CD4-positive, alpha-beta T cell (primary cell): ENCODE results near the gene FCAMR. TPM values are rescaled to one million over a fixed set of nuclear protein-coding genes. Genes with fewer than 3 reads are reported as not detected.

ENCODE experiments used
- ATAC-seq: fragments of 200-7000 bp; cut with Tn5 transposase; one replicate; pipeline ENCODE4 v1.10.0; 2022; ENCODE audit warnings: mild to moderate bottlenecking; ENCODE audit not compliant: poor library complexity
- CTCF ChIA-PET: fragments of 350-600 bp; sonication (Branson Sonifier 250); formaldehyde crosslinking; loops from one replicate; lab custom pipeline; 2021; ENCODE audit warnings: antibody characterized with exemption, inconsistent platforms; lab: Charles Lee
- POLR2A ChIA-PET: fragments of 350-600 bp; sonication (Branson Sonifier 250); formaldehyde crosslinking; loops from one replicate; lab custom pipeline; 2021; ENCODE audit warnings: antibody characterized with exemption, inconsistent platforms; lab: Charles Lee
- DNase-seq, 14 experiments: peaks; one replicate each; pipeline ENCODE4 v3.0.0-alpha.2; 2013 to 2020; ENCODE audit warnings: mixed read lengths in 2 of 14
- H3K27ac ChIP-seq, 2 donors: one replicate each; pipeline versions ENCODE4 v1.5.1 to v1.7.0; 2013; ENCODE audit warnings: low read length in 2 of 2, low read depth in 1 of 2, mild to moderate bottlenecking in 1 of 2
- H3K27me3 ChIP-seq, 2 experiments: 1 replicate in 1 of 2; 2 replicates in 1 of 2; pipeline versions ENCODE4 v1.6.1 to v1.7.0; 2013; ENCODE audit warnings: low read length in 2 of 2, control low read depth in 1 of 2, mild to moderate bottlenecking in 1 of 2, moderate library complexity in 1 of 2; ENCODE audit not compliant: insufficient read depth in 2 of 2, control insufficient read depth in 1 of 2
- H3K36me3 ChIP-seq: one replicate; pipeline ENCODE4 v1.6.1; 2013; ENCODE audit warnings: low read length, control low read depth; ENCODE audit not compliant: insufficient read depth
- H3K4me1 ChIP-seq: one replicate; pipeline ENCODE4 v1.6.1; 2013; ENCODE audit warnings: low read length, control low read depth; ENCODE audit not compliant: insufficient read depth
- H3K4me3 ChIP-seq: one replicate; pipeline ENCODE4 v1.5.1; 2013; ENCODE audit warnings: mild to moderate bottlenecking, low read length, moderate library complexity
- H3K9me3 ChIP-seq, 2 experiments: 1 replicate in 1 of 2; 2 replicates in 1 of 2; pipeline versions ENCODE4 v1.6.1 to v1.7.0; 2013; ENCODE audit warnings: low read length in 2 of 2, mild to moderate bottlenecking in 2 of 2, control low read depth in 1 of 2, moderate library complexity in 1 of 2; ENCODE audit not compliant: control insufficient read depth in 1 of 2, insufficient read depth in 1 of 2
- H3K27ac Mint-ChIP-seq: one replicate; pipeline ENCODE4 v1.8.0; 2020; ENCODE audit warnings: mixed read lengths
- H3K27me3 Mint-ChIP-seq: one replicate; pipeline ENCODE4 v1.8.0; 2021; ENCODE audit warnings: mixed read lengths
- H3K36me3 Mint-ChIP-seq: one replicate; pipeline ENCODE4 v1.8.0; 2021; ENCODE audit warnings: low read depth, mixed read lengths
- H3K4me1 Mint-ChIP-seq: one replicate; pipeline ENCODE4 v1.8.0; 2021; ENCODE audit warnings: low read depth, mixed read lengths
- H3K4me3 Mint-ChIP-seq: one replicate; pipeline ENCODE4 v1.8.0; 2020; ENCODE audit warnings: mild to moderate bottlenecking, mixed read lengths
- H3K9me3 Mint-ChIP-seq: one replicate; pipeline ENCODE4 v1.8.0; 2020; ENCODE audit warnings: mixed read lengths
- CTCF ChIP-seq: fragments of 200-600 bp; IDR thresholded peaks from one replicate; pipeline ENCODE4 v1.8.0; 2022; ENCODE audit warnings: antibody characterized with exemption, mild to moderate bottlenecking
- intact Hi-C, 2 experiments: fragments of 100-400 bp; cut with DNase I in 1 of 2; cut with micrococcal nuclease in 1 of 2; formaldehyde crosslinking; loops; one replicate each; pipeline versions ENCODE4 v1.15.1 to v1.9.0; 2023 to 2025; cut with DNase I, micrococcal nuclease
- total RNA-seq, 174 experiments: library from RNA in 2 of 174; stranded (reverse) in 2 of 174; gene quantifications; one replicate each; pipeline ENCODE4 v1.2.3 and lab custom pipeline; 2021 to 2026

The FCAMR gene
- total RNA-seq, 2 experiments from 2014 or later, result not detected

GRCh38 chr1:206972728-206973127, 2.5 kb upstream of the FCAMR start:
- ChIA-PET POLR2A (interaction anchor here (2.5 kb wide), 1 partner anchor 13 kb away, joined by 6 read pairs; no protein-coding TSS in a partner anchor), CTCF (interaction anchor here (1.1 kb wide), 1 partner anchor 26 kb away, joined by 4 read pairs; the partner anchor contains the start of gene PIGR)
- Histone ChIP-seq H3K4me1 (peaks cover 5% of the 10 kb centered on the region), H3K27me3 (no peaks in the 10 kb centered on the region), H3K27ac (no peak overlapping the region), H3K9me3 (no peaks in the 10 kb centered on the region), H3K36me3 (no peaks in the 10 kb centered on the region), H3K4me3 (no peak overlapping the region)
- Mint-ChIP-seq H3K27me3 (no peaks in the 10 kb centered on the region), H3K9me3 (no peaks in the 10 kb centered on the region), H3K4me1 (peaks cover 8% of the 10 kb centered on the region), H3K27ac (no peak overlapping the region), H3K36me3 (no peaks in the 10 kb centered on the region), H3K4me3 (no peak overlapping the region)
- intact Hi-C loops, result loop anchor here in 1 of 2 experiments (1.0 kb wide), 1 partner anchor 42 kb away; no protein-coding TSS in a partner anchor
- TF ChIP-seq CTCF, result no peak
- ATAC-seq (no peak), DNase-seq (no peak)

- Histone ChIP-seq H3K4me1 (peaks cover 15% of the 10 kb centered on the region), H3K27me3 (no peaks in the 10 kb centered on the region), H3K27ac (no peak overlapping the region), H3K36me3 (no peaks in the 10 kb centered on the region), H3K9me3 (no peaks in the 10 kb centered on the region), H3K4me3 (no peak overlapping the region)
- Mint-ChIP-seq H3K27ac (no peak overlapping the region), H3K4me1 (peaks cover 21% of the 10 kb centered on the region), H3K36me3 (no peaks in the 10 kb centered on the region), H3K4me3 (no peak overlapping the region), H3K9me3 (no peaks in the 10 kb centered on the region), H3K27me3 (no peaks in the 10 kb centered on the region)
- DNase-seq (no peak), ATAC-seq (no peak)
- TF ChIP-seq CTCF, result no peak
- intact Hi-C loops, result no loop called here
- ChIA-PET POLR2A (no interaction called here), CTCF (interaction anchor here (0.8 kb wide), 1 partner anchor 15 kb away, joined by 3 read pairs; no protein-coding TSS in a partner anchor)
Measured at GRCh38 chr1:206971029-206971655, 882 bp upstream of the FCAMR start.

GRCh38 chr1:206969090-206969489, 1.2 kb downstream of the FCAMR start:
- intact Hi-C loops, result no loop called here
- H3K27me3 Mint-ChIP-seq, result no peaks in the 10 kb centered on the region
- POLR2A ChIA-PET, result interaction anchor here (1.2 kb wide), 1 partner anchor 60 kb away, joined by 3 read pairs; no protein-coding TSS in a partner anchor

More at GRCh38 chr1:206969090-206969489, 1.2 kb downstream of the FCAMR start:
- Mint-ChIP-seq H3K4me3 (no peak overlapping the region), H3K27ac (no peak overlapping the region), H3K36me3 (no peaks in the 10 kb centered on the region), H3K9me3 (no peaks in the 10 kb centered on the region), H3K4me1 (peaks cover 21% of the 10 kb centered on the region)
- no peaks in the 10 kb centered on the region for H3K27me3 ChIP-seq
- H3K4me1 ChIP-seq, result peaks cover 15% of the 10 kb centered on the region
- no peaks in the 10 kb centered on the region for H3K9me3 ChIP-seq
- DNase-seq (no peak), ATAC-seq (no peak)
- no peak overlapping the region for H3K27ac ChIP-seq
- no peak for TF ChIP-seq CTCF
- H3K36me3 ChIP-seq, result no peaks in the 10 kb centered on the region
- H3K4me3 ChIP-seq, result no peak overlapping the region
- CTCF ChIA-PET, result no interaction called here
